ENCODE results near the gene LITAFD. TPM values are rescaled to one million over a fixed set of nuclear protein-coding genes. Genes with fewer than 3 reads are reported as not detected.

The LITAFD gene
- total and polyA plus RNA-seq, 10 of the 15 experiments (the other 5 are each of a cell fraction or from before 2014, with no cell fraction given) = not detected

DNA sequence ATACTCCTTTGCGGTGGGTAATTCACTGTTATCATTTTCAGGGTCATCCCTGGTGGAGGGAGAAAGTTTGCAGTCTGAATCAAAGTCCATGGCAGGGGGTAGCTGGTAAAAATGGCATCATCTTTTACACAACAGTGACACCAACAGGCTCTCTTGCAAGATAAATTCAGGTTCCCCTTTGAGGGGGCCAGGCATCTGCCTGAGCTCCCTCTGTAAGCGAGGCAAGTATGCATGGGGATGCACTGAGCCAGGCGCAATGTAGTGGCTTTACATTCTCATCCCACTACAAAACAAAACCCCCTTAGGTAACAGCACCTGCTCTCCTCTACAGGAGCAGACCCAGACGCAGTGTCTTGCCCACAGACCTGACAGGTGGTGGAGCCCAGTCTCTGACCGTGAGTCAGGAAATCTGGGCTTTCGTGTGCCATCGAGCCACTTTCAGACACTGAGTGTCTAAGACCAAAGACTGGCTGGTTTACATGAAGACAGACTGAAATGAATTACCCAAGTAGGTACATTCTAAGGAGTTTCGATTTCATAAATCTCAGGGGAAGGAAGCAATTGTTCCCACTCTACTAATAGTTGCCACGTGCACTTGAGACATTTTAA lies 17.7 kb downstream of the LITAFD start (continued):
- TF ChIP-seq SIX5 (IDR thresholded peaks at IDR 0.05; ENCODE audit: low read depth, low read length, severe bottlenecking) (no peak), IKZF2 (IDR thresholded peaks at IDR 0.05) (0 out of 4 replicates have a peak, but pooled peaks have one; percentile 13 to 24), SMC3 (IDR thresholded peaks at IDR 0.05; ENCODE audit: borderline replicate concordance, low read length) (peak; percentile 20; the same call in 1 of the 2 replicates), MTA3 (IDR thresholded peaks at IDR 0.05; ENCODE audit: borderline replicate concordance, low read length) (no peak), RFX5 (IDR thresholded peaks at IDR 0.05; ENCODE audit: low read depth, low read length) (no peak), RELA (IDR thresholded peaks at IDR 0.05; ENCODE audit: borderline replicate concordance, partially characterized antibody) (no peak)
- TF ChIP-seq, protein P1, sequence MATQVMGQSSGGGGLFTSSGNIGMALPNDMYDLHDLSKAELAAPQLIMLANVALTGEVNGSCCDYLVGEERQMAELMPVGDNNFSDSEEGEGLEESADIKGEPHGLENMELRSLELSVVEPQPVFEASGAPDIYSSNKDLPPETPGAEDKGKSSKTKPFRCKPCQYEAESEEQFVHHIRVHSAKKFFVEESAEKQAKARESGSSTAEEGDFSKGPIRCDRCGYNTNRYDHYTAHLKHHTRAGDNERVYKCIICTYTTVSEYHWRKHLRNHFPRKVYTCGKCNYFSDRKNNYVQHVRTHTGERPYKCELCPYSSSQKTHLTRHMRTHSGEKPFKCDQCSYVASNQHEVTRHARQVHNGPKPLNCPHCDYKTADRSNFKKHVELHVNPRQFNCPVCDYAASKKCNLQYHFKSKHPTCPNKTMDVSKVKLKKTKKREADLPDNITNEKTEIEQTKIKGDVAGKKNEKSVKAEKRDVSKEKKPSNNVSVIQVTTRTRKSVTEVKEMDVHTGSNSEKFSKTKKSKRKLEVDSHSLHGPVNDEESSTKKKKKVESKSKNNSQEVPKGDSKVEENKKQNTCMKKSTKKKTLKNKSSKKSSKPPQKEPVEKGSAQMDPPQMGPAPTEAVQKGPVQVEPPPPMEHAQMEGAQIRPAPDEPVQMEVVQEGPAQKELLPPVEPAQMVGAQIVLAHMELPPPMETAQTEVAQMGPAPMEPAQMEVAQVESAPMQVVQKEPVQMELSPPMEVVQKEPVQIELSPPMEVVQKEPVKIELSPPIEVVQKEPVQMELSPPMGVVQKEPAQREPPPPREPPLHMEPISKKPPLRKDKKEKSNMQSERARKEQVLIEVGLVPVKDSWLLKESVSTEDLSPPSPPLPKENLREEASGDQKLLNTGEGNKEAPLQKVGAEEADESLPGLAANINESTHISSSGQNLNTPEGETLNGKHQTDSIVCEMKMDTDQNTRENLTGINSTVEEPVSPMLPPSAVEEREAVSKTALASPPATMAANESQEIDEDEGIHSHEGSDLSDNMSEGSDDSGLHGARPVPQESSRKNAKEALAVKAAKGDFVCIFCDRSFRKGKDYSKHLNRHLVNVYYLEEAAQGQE (IDR thresholded peaks at IDR 0.05; ENCODE audit: low read depth, low read length) = no peak

DNA sequence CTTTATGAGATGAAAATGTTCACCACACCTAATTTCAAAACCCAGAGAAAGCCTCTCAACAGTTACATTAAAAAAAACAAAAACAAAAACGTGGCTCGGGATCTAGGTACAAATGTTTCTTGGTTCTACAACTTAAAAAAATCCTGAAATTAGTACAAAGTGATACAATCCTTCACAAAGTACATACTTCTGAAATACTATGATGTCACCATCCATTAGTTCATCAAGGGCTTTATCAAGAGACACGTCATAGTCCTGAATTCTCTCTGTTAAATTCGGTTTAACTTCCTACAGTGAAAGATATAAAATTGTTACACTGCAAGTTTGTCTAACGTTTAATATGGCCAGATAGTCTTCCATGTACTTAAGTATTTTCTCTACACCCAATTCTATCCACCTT lies 18.2 kb downstream of the LITAFD start:
- ChIA-PET RAD21 (ENCODE audit: unreplicated experiment) (interaction anchor here (0.6 to 3.5 kb wide), 7 partner anchors 9 to 239 kb away, joined by 3 to 14 read pairs (median 5); partner anchors contain the start of gene CARHSP1), CTCF (interaction anchor here (0.8 to 4.4 kb wide), 17 partner anchors 8 to 333 kb away, joined by 3 to 20 read pairs (median 5); partner anchors contain the start of gene LITAFD), POLR2A (interaction anchor here (1.5 kb wide), 1 partner anchor 47 kb away, joined by 3 read pairs; no protein-coding TSS in a partner anchor), SMC1A (ENCODE audit: uncharacterized antibody, unreplicated experiment) (interaction anchor here (0.8 to 4.3 kb wide), 14 partner anchors 10 to 239 kb away, joined by 3 to 28 read pairs (median 4); no protein-coding TSS in a partner anchor)
- intact Hi-C loops (cut with micrococcal nuclease; ENCODE audit: unreplicated experiment) (no loop called here), in situ Hi-C loops (cut with MboI) (no loop called here)
- Histone ChIP-seq H3K79me2 (ENCODE audit: control insufficient read depth, insufficient read depth, low read length) (no peaks in the 10 kb centered on the region), H4K20me1 (ENCODE audit: control insufficient read depth, insufficient read depth) (no peaks in the 10 kb centered on the region), H3K27me3 (replicated peaks in 1 of 2; ENCODE audit: control insufficient read depth in 2 of 2, insufficient read depth in 2 of 2, low read length in 1 of 2) (no peaks in the 10 kb centered on the region), H2AFZ (ENCODE audit: control insufficient read depth, low read depth, low read length) (no peak overlapping the region), H3K9ac (ENCODE audit: control insufficient read depth, insufficient read depth, low read length) (no peak overlapping the region), H3K27ac (ENCODE audit: control insufficient read depth, insufficient read depth) (peak overlapping the region; percentile 25; the same call in 1 of the 2 replicates), H3K9me3 (replicated peaks; ENCODE audit: control insufficient read depth, insufficient read depth, low read length) (no peaks in the 10 kb centered on the region), H3K4me3 (no peak overlapping the region), H3K4me2 (ENCODE audit: control insufficient read depth, insufficient read depth) (no peak overlapping the region), H3K4me1 (ENCODE audit: control insufficient read depth, insufficient read depth, low read length) (peaks cover 4% of the 10 kb centered on the region; the same call in 1 of the 2 replicates), H3K36me3 (ENCODE audit: control insufficient read depth in 2 of 2, insufficient read depth in 2 of 2, low read length in 1 of 2) (peaks cover 40 to 74% of the 10 kb centered on the region in 2 experiments)
- FAIRE-seq (no peak), DNase-seq (ENCODE audit: low read depth, low spot score) (no peak), ATAC-seq (no peak)
- 82% methylated on average over 5 of the region's 5 CpGs for WGBS (ENCODE audit: insufficient coverage, insufficient replicate concordance, low lambda C conversion rate, missing lambda C conversion rate)
- BruUV-seq (replicated peaks) = no TSS peak
- TF ChIP-seq SREBF2 (IDR thresholded peaks at IDR 0.05; ENCODE audit: low read length) = no peak
- no peak for TF ChIP-seq STAT3 (IDR thresholded peaks at IDR 0.05; ENCODE audit: low read depth, low read length)
- TF ChIP-seq RCOR1 (conservative IDR thresholded peaks at IDR 0.05; ENCODE audit: low read depth, low read length) = no peak
- TF ChIP-seq RELA (IDR thresholded peaks at IDR 0.05; ENCODE audit: borderline replicate concordance, partially characterized antibody) = no peak
- no peak for TF ChIP-seq HDAC6 (IDR thresholded peaks at IDR 0.05; ENCODE audit: unreplicated experiment)
- TF ChIP-seq KAT2A (conservative IDR thresholded peaks at IDR 0.05; ENCODE audit: control insufficient read depth, low read depth, low read length) = no peak
- no peak for TF ChIP-seq SUPT20H (IDR thresholded peaks at IDR 0.05; ENCODE audit: borderline replicate concordance, control insufficient read depth, low read depth, low read length)
- TF ChIP-seq TAF1 (IDR thresholded peaks at IDR 0.05; ENCODE audit: borderline replicate concordance, low read depth, low read length) = no peak
- TF ChIP-seq NR2F1 (conservative IDR thresholded peaks at IDR 0.05) = no peak
- TF ChIP-seq CREB1 (IDR thresholded peaks at IDR 0.05; ENCODE audit: low read depth) = no peak
- no peak for TF ChIP-seq RBBP5 (conservative IDR thresholded peaks at IDR 0.05)
- TF ChIP-seq BMI1 (IDR thresholded peaks at IDR 0.05; ENCODE audit: borderline replicate concordance) = no peak
- TF ChIP-seq MAX (IDR thresholded peaks at IDR 0.05; ENCODE audit: low read depth, low read length) = no peak
